Measurements from ENCODE around the gene GDPD5.

DNA sequence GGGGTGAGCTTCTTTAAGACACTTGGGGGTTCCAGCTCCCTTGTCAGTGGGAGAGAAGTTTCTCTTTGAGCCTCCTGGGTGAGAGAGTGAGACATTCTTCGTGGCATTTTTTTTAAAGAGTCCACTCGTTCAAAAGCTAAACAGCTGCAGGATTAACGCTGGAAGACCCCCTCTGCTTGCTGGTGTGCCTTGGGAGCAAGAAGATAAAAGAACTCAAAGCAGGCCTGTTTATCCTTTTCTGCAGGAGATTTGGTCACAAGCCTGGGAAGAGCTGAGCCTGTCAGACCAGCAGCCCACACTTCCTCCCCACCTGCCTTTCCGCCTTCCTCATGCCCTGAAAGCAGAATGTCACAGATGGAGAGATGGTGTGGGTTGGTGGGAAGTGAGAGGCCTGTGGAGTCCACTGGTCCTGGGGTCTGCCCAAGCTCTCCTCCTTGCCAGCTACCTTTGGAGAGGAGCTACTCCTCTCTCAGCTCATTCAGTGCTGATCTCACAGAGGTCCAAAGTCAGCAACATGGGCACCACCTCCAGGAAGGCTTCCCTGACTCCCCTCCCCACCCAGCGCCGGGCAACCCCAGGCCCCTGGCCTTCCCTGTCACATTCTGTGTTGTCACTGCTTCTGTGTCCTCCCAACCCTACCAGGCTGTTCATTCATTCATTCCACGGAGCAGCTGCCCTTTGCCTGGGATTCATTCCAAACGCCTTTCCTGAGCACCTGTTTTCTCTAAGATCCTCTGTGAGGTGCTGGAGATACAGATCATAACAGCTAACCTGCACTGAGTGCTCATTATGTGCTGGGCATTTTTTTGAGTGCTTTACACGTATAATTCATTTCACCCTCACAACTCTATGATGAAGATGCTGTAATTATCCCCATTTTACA lies 6.7 kb downstream of the GDPD5 start:
- TF ChIP-seq, protein P1, sequence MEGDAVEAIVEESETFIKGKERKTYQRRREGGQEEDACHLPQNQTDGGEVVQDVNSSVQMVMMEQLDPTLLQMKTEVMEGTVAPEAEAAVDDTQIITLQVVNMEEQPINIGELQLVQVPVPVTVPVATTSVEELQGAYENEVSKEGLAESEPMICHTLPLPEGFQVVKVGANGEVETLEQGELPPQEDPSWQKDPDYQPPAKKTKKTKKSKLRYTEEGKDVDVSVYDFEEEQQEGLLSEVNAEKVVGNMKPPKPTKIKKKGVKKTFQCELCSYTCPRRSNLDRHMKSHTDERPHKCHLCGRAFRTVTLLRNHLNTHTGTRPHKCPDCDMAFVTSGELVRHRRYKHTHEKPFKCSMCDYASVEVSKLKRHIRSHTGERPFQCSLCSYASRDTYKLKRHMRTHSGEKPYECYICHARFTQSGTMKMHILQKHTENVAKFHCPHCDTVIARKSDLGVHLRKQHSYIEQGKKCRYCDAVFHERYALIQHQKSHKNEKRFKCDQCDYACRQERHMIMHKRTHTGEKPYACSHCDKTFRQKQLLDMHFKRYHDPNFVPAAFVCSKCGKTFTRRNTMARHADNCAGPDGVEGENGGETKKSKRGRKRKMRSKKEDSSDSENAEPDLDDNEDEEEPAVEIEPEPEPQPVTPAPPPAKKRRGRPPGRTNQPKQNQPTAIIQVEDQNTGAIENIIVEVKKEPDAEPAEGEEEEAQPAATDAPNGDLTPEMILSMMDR (IDR thresholded peaks at IDR 0.05), result no peak
- no peak for TF ChIP-seq POLR2A (IDR thresholded peaks at IDR 0.05; ENCODE audit: low read depth)
- no peak for TF ChIP-seq POLR2AphosphoS5 (IDR thresholded peaks at IDR 0.05)
- TF ChIP-seq EP300 (IDR thresholded peaks at IDR 0.05), result no peak
